ENCODE results near the gene TOX3. TPM values are rescaled to one million over a fixed set of nuclear protein-coding genes. Genes with fewer than 3 reads are reported as not detected.

Gene TOX3
- total and polyA plus RNA-seq, 10 of the 15 experiments (the other 5 are each of a cell fraction or from before 2014, with no cell fraction given): not detected

- no peak for TF ChIP-seq SMAD5 (IDR thresholded peaks at IDR 0.05; ENCODE audit: low read depth)
- no peak for TF ChIP-seq JUNB (IDR thresholded peaks at IDR 0.05)
- no peak for TF ChIP-seq POLR2AphosphoS5 (IDR thresholded peaks at IDR 0.05; ENCODE audit: low read length)
Observed at GRCh38 chr16:52441886-52442285, 105.1 kb downstream of the TOX3 start (continued).

DNA sequence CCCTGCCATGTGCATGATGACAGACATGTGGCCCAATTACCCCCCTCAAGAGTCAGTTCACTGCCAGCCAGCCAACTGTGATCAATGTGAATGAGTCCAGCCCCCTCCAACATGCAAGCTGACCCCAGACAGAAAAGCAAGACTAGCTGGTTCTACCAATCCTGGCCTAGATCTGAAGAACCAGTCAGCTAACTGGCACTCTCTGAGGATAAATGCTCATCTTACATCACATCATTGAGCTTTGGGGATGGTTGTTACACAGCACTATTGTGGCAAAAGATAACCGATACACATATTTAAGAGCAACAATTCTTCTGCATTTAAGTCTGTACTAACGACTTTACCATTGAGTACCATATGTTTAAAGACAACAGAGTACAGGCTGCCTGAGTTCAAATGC lies 106.7 kb downstream of the TOX3 start:
- Histone ChIP-seq H3K9ac (ENCODE audit: control insufficient read depth, insufficient read depth, low read length) (no peak overlapping the region), H3K27me3 (replicated peaks in 1 of 2; ENCODE audit: control insufficient read depth in 2 of 2, insufficient read depth in 2 of 2, low read length in 1 of 2) (no peaks in the 10 kb centered on the region), H3K4me1 (ENCODE audit: control insufficient read depth, insufficient read depth, low read length) (no peaks in the 10 kb centered on the region), H3K36me3 (ENCODE audit: control insufficient read depth in 2 of 2, insufficient read depth in 2 of 2, low read length in 1 of 2) (no peaks in the 10 kb centered on the region), H4K20me1 (ENCODE audit: control insufficient read depth, insufficient read depth) (no peaks in the 10 kb centered on the region), H3K4me2 (ENCODE audit: control insufficient read depth, insufficient read depth) (no peak overlapping the region), H3K4me3 (no peak overlapping the region), H2AFZ (ENCODE audit: control insufficient read depth, low read depth, low read length) (no peak overlapping the region), H3K27ac (ENCODE audit: control insufficient read depth, insufficient read depth) (no peak overlapping the region), H3K9me3 (replicated peaks; ENCODE audit: control insufficient read depth, insufficient read depth, low read length) (no peaks in the 10 kb centered on the region), H3K79me2 (ENCODE audit: control insufficient read depth, insufficient read depth, low read length) (no peaks in the 10 kb centered on the region)
- WGBS (ENCODE audit: insufficient coverage, insufficient replicate concordance, low lambda C conversion rate, missing lambda C conversion rate): 15% methylated on average over 2 of the region's 2 CpGs
- TF ChIP-seq, protein P1, sequence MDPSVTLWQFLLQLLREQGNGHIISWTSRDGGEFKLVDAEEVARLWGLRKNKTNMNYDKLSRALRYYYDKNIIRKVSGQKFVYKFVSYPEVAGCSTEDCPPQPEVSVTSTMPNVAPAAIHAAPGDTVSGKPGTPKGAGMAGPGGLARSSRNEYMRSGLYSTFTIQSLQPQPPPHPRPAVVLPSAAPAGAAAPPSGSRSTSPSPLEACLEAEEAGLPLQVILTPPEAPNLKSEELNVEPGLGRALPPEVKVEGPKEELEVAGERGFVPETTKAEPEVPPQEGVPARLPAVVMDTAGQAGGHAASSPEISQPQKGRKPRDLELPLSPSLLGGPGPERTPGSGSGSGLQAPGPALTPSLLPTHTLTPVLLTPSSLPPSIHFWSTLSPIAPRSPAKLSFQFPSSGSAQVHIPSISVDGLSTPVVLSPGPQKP (IDR thresholded peaks at IDR 0.05; ENCODE audit: low read depth, low read length): no peak
- TF ChIP-seq SREBF2 (IDR thresholded peaks at IDR 0.05; ENCODE audit: low read length) (no peak), MTA3 (IDR thresholded peaks at IDR 0.05; ENCODE audit: borderline replicate concordance, low read length) (no peak), SP1 (IDR thresholded peaks at IDR 0.05; ENCODE audit: low read depth, low read length) (no peak), MEF2A (IDR thresholded peaks at IDR 0.05; ENCODE audit: insufficient read depth, low read depth, low read length) (no peak), BHLHE40 (IDR thresholded peaks at IDR 0.05; ENCODE audit: borderline replicate concordance in 1 of 2, low read depth in 2 of 2, low read length in 1 of 2) (no peak), REST (IDR thresholded peaks at IDR 0.05; ENCODE audit: low read depth, low read length) (no peak)
- TF ChIP-seq, protein P2, sequence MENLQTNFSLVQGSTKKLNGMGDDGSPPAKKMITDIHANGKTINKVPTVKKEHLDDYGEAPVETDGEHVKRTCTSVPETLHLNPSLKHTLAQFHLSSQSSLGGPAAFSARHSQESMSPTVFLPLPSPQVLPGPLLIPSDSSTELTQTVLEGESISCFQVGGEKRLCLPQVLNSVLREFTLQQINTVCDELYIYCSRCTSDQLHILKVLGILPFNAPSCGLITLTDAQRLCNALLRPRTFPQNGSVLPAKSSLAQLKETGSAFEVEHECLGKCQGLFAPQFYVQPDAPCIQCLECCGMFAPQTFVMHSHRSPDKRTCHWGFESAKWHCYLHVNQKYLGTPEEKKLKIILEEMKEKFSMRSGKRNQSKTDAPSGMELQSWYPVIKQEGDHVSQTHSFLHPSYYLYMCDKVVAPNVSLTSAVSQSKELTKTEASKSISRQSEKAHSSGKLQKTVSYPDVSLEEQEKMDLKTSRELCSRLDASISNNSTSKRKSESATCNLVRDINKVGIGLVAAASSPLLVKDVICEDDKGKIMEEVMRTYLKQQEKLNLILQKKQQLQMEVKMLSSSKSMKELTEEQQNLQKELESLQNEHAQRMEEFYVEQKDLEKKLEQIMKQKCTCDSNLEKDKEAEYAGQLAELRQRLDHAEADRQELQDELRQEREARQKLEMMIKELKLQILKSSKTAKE (IDR thresholded peaks at IDR 0.05; ENCODE audit: low read depth, poor library complexity, severe bottlenecking): no peak
- POLR2A ChIA-PET: no interaction called here
- no peak for DNase-seq (ENCODE audit: low read depth, low spot score)
- no peak for ATAC-seq
- CTCF ChIA-PET: no interaction called here
- RAD21 ChIA-PET (ENCODE audit: unreplicated experiment): no interaction called here
- FAIRE-seq: no peak
- in situ Hi-C loops (cut with MboI): no loop called here
- SMC1A ChIA-PET (ENCODE audit: uncharacterized antibody, unreplicated experiment): no interaction called here
- intact Hi-C loops (cut with micrococcal nuclease; ENCODE audit: unreplicated experiment): no loop called here
- no TSS peak for BruUV-seq (replicated peaks)
